ENCODE results near the gene CMTM8.
"Not testable (repeated sequence)": the region's sequence is repeated elsewhere in the genome, so short reads cannot be mapped to it uniquely, and the experiment has no call there.

DNA sequence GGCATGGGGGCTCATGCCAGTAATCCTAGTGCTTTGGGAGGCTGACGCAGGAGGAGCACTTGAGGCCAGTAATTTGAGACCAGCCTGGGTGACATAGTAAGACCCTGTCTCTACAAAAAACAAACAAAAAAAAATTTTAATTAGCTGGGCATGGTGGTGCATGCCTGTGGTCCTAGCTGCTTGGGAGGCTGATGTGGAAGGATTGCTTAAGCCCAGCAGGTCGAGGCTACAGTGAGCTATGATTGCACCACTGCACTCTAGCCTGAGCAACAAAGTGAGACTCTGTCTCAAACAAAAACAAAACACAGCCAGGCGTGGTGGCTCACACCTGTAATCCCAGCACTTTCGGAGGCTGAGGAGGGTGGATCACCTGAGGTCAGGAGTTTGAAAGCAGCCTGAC lies 9.7 kb upstream of the CMTM8 start:
- TF ChIP-seq CTCF (IDR thresholded peaks at IDR 0.05; ENCODE audit: borderline replicate concordance, extremely low read depth, low read length, poor library complexity, severe bottlenecking); EZH2 (IDR thresholded peaks at IDR 0.05; ENCODE audit: borderline replicate concordance, low read depth, low read length, severe bottlenecking): not testable (repeated sequence)
